Activated T-cell treated with anti-CD3 and anti-CD28 coated beads, Interleukin-2, amount 50 U/mL, for 72 hours (primary cell): Measurements from ENCODE around the gene KRT77. TPM values are rescaled to one million over a fixed set of nuclear protein-coding genes. Genes with fewer than 3 reads are reported as not detected.
A peak's percentile ranks its signal among the peaks of the same experiment; 100 is the strongest.

Experiments used
- ATAC-seq, 2 donors: fragments of 150-1000 bp; cut with Tn5 transposase; replicated peaks in 1 of 2; 2 replicates each; pipeline ENCODE4 v1.10.0; 2021; ENCODE audit warnings: moderate library complexity in 2 of 2, mild to moderate bottlenecking in 1 of 2
- DNase-seq, 2 donors: peaks; one replicate each; pipeline ENCODE4 v3.0.0; 2021 to 2022; ENCODE audit warnings: mixed read lengths in 1 of 2
- H3K27ac Mint-ChIP-seq: one replicate; pipeline ENCODE4 v1.8.0; 2022; ENCODE audit warnings: mild to moderate bottlenecking, moderate library complexity, mixed read lengths
- H3K27me3 Mint-ChIP-seq: one replicate; pipeline ENCODE4 v1.8.0; 2022; ENCODE audit warnings: low read depth, mixed read lengths
- H3K36me3 Mint-ChIP-seq, 2 donors: one replicate each; pipeline ENCODE4 v1.8.0; 2022; ENCODE audit warnings: mixed read lengths in 2 of 2, mild to moderate bottlenecking in 1 of 2; ENCODE audit not compliant: insufficient read depth in 2 of 2
- H3K4me1 Mint-ChIP-seq: one replicate; pipeline ENCODE4 v1.8.0; 2022; ENCODE audit warnings: low read depth, mixed read lengths
- H3K4me3 Mint-ChIP-seq, 2 donors: one replicate each; pipeline ENCODE4 v1.8.0; 2022; ENCODE audit warnings: mild to moderate bottlenecking in 2 of 2, mixed read lengths in 2 of 2, moderate library complexity in 2 of 2
- H3K9me3 Mint-ChIP-seq, 2 donors: one replicate each; pipeline ENCODE4 v1.8.0; 2022; ENCODE audit warnings: mixed read lengths in 2 of 2
- total RNA-seq, 2 donors: library from RNA; stranded (reverse); gene quantifications; one replicate each; pipeline ENCODE4 v1.2.3, GENCODE V29; 2022

Gene KRT77
- total RNA-seq, 2 donors from 2014 or later: not detected

GRCh38 chr12:52648012-52648550 is 55.2 kb downstream of the KRT77 start:
- H3K4me1 Mint-ChIP-seq: peaks cover 36% of the 10 kb centered on the region
- no peaks in the 10 kb centered on the region for H3K36me3 Mint-ChIP-seq
- H3K27ac Mint-ChIP-seq: no peak overlapping the region
- ATAC-seq (no peak), DNase-seq (no peak)
- no peaks in the 10 kb centered on the region for H3K9me3 Mint-ChIP-seq
- no peaks in the 10 kb centered on the region for H3K27me3 Mint-ChIP-seq
- H3K4me3 Mint-ChIP-seq: no peak overlapping the region

GRCh38 chr12:52647601-52648000 is 55.7 kb downstream of the KRT77 start:
- no peak for DNase-seq

GRCh38 chr12:52646613-52647012 is 56.7 kb downstream of the KRT77 start:
- ATAC-seq (no peak), DNase-seq (no peak)
- Mint-ChIP-seq H3K9me3 (no peaks in the 10 kb centered on the region), H3K4me3 (no peak overlapping the region), H3K36me3 (no peaks in the 10 kb centered on the region), H3K27me3 (no peaks in the 10 kb centered on the region), H3K4me1 (peaks cover 44% of the 10 kb centered on the region), H3K27ac (no peak overlapping the region)

More at GRCh38 chr12:52647601-52648000, 55.7 kb downstream of the KRT77 start:
- Mint-ChIP-seq H3K36me3 (no peaks in the 10 kb centered on the region), H3K4me3 (no peak overlapping the region), H3K9me3 (no peaks in the 10 kb centered on the region), H3K27ac (no peak overlapping the region), H3K4me1 (peaks cover 39% of the 10 kb centered on the region), H3K27me3 (no peaks in the 10 kb centered on the region)
- no peak for ATAC-seq

- no peaks in the 10 kb centered on the region for H3K9me3 Mint-ChIP-seq
- H3K4me3 Mint-ChIP-seq: peak overlapping the region in 1 of 2 donors; percentile 1
- ATAC-seq (no peak), DNase-seq (no peak)
- peaks cover 50% of the 10 kb centered on the region for H3K4me1 Mint-ChIP-seq
- H3K36me3 Mint-ChIP-seq: no peaks in the 10 kb centered on the region
- H3K27ac Mint-ChIP-seq: peak overlapping the region; percentile 25
- H3K27me3 Mint-ChIP-seq: no peaks in the 10 kb centered on the region
Measured at GRCh38 chr12:52645982-52646381, 57.3 kb downstream of the KRT77 start.

- H3K4me1 Mint-ChIP-seq: peaks cover 51% of the 10 kb centered on the region
- DNase-seq (peak; percentile 27 to 38), ATAC-seq (peak; percentile 96)
- H3K27me3 Mint-ChIP-seq: no peaks in the 10 kb centered on the region
- H3K27ac Mint-ChIP-seq: peak overlapping the region; percentile 69
- peak overlapping the region; percentile 8 to 34 for H3K4me3 Mint-ChIP-seq
- H3K36me3 Mint-ChIP-seq: no peaks in the 10 kb centered on the region
- no peaks in the 10 kb centered on the region for H3K9me3 Mint-ChIP-seq
Measured at GRCh38 chr12:52645120-52645761, 58.1 kb downstream of the KRT77 start.

- Mint-ChIP-seq H3K27me3 (no peaks in the 10 kb centered on the region), H3K36me3 (no peaks in the 10 kb centered on the region)
Measured at GRCh38 chr12:52644078-52644415, 59.3 kb downstream of the KRT77 start.

GRCh38 chr12:52643233-52644077 is 59.9 kb downstream of the KRT77 start:
- H3K27me3 Mint-ChIP-seq: no peaks in the 10 kb centered on the region
- H3K4me3 Mint-ChIP-seq: no peak overlapping the region
- no peak for DNase-seq
- H3K9me3 Mint-ChIP-seq: no peaks in the 10 kb centered on the region
- no peak for ATAC-seq
- no peak overlapping the region for H3K27ac Mint-ChIP-seq
- H3K4me1 Mint-ChIP-seq: peaks cover 45% of the 10 kb centered on the region
- H3K36me3 Mint-ChIP-seq: no peaks in the 10 kb centered on the region

More at GRCh38 chr12:52644078-52644415, 59.3 kb downstream of the KRT77 start:
- H3K9me3 Mint-ChIP-seq: no peaks in the 10 kb centered on the region
- no peak for DNase-seq
- no peak overlapping the region for H3K4me3 Mint-ChIP-seq
- H3K4me1 Mint-ChIP-seq: peaks cover 45% of the 10 kb centered on the region
- ATAC-seq: no peak
- H3K27ac Mint-ChIP-seq: no peak overlapping the region

GRCh38 chr12:52641468-52641867 is 61.9 kb downstream of the KRT77 start:
- Mint-ChIP-seq H3K4me1 (peaks cover 41% of the 10 kb centered on the region), H3K9me3 (no peaks in the 10 kb centered on the region), H3K27ac (no peak overlapping the region), H3K36me3 (no peaks in the 10 kb centered on the region), H3K27me3 (no peaks in the 10 kb centered on the region), H3K4me3 (no peak overlapping the region)
- no peak for DNase-seq
- ATAC-seq: no peak

Other genes with a start within 250 kb of the KRT77 start
- not detected for gene KRT6C, start 229.7 kb downstream of the KRT77 start, total RNA-seq
- not detected for gene KRT6A, start 210.3 kb downstream of the KRT77 start, total RNA-seq
- not detected for gene KRT5, start 183.1 kb downstream of the KRT77 start, total RNA-seq
- gene KRT71, start 150.4 kb downstream of the KRT77 start, total RNA-seq: not detected
- gene KRT74, start 129.7 kb downstream of the KRT77 start, total RNA-seq: under 1 TPM in 1 of 2 donors, not detected in 1; 0.12 TPM
- 1 to 10 TPM in 1 of 2 donors, under 1 TPM in 1; 0.31 to 2.3 TPM for gene KRT72, start 102.1 kb downstream of the KRT77 start, total RNA-seq
- gene KRT73, start 85.0 kb downstream of the KRT77 start, total RNA-seq: 1 to 10 TPM in 1 of 2 donors, under 1 TPM in 1; 0.36 to 1.3 TPM
- gene KRT2, start 51.3 kb downstream of the KRT77 start, total RNA-seq: not detected
- not detected for gene KRT1, start 23.1 kb downstream of the KRT77 start, total RNA-seq
- not detected for gene KRT76, start 73.8 kb upstream of the KRT77 start, total RNA-seq
- gene KRT3, start 92.6 kb upstream of the KRT77 start, total RNA-seq: not detected
- gene KRT4, start 110.6 kb upstream of the KRT77 start, total RNA-seq: under 1 TPM in 1 of 2 donors, not detected in 1; 0.10 TPM
- under 1 TPM; 0.19 to 0.26 TPM for gene KRT79, start 130.8 kb upstream of the KRT77 start, total RNA-seq
- gene KRT78, start 145.5 kb upstream of the KRT77 start, total RNA-seq: not detected
- gene KRT8, start 201.6 kb upstream of the KRT77 start, total RNA-seq: under 1 TPM; 0.65 TPM
- 1 to 10 TPM; 3.3 to 5.1 TPM for gene KRT18, start 245.6 kb upstream of the KRT77 start, total RNA-seq